SK-N-SH treated with all-trans-retinoic acid at 6 μM for 48 hours (cell line): ENCODE results near the gene SLC17A9.

Experiments used
- GLIS3 ChIP-seq: fragments of 250-450 bp; sonication (Bioruptor Pico); IDR thresholded peaks from 2 replicates; pipeline ENCODE4 v1.5.0; 2020; ENCODE audit warnings: mild to moderate bottlenecking, moderate library complexity
- RARB ChIP-seq: fragments of 250-450 bp; sonication (Bioruptor Pico); IDR thresholded peaks from 2 replicates; pipeline ENCODE4 v1.8.0; 2021; ENCODE audit warnings: mild to moderate bottlenecking, moderate library complexity
- SNAI2 ChIP-seq: fragments of 250-450 bp; sonication (Bioruptor Pico); IDR thresholded peaks from 2 replicates; pipeline ENCODE4 v1.5.0; 2020; ENCODE audit warnings: mild to moderate bottlenecking, moderate library complexity
- TCF4 ChIP-seq: fragments of 250-450 bp; sonication (Bioruptor Pico); IDR thresholded peaks from 2 replicates; pipeline ENCODE4 v1.8.0; 2021; ENCODE audit warnings: mild to moderate bottlenecking, moderate library complexity, borderline replicate concordance
- TOX ChIP-seq: fragments of 250-450 bp; sonication (Bioruptor Pico); IDR thresholded peaks from 2 replicates; pipeline ENCODE4 v1.8.0; 2021; ENCODE audit warnings: mild to moderate bottlenecking, moderate library complexity, borderline replicate concordance
- ZC3H10 ChIP-seq: fragments of 250-450 bp; sonication (Bioruptor Pico); IDR thresholded peaks from 2 replicates; pipeline ENCODE4 v1.5.1; 2021; ENCODE audit warnings: mild to moderate bottlenecking, moderate library complexity
- ZFP3 ChIP-seq: fragments of 250-450 bp; sonication (Bioruptor Pico); IDR thresholded peaks from 2 replicates; pipeline ENCODE4 v1.5.0; 2020; ENCODE audit warnings: mild to moderate bottlenecking, moderate library complexity
- ZFP30 ChIP-seq: fragments of 450-650 bp; formaldehyde crosslinking; IDR thresholded peaks from 2 replicates; pipeline ENCODE4 v1.5.0; 2022; ENCODE audit warnings: mild to moderate bottlenecking, moderate library complexity
- ZNF565 ChIP-seq: fragments of 450-650 bp; formaldehyde crosslinking; conservative IDR thresholded peaks from 2 replicates; pipeline ENCODE4 v1.5.0; 2020; ENCODE audit warnings: low read depth, mild to moderate bottlenecking, moderate library complexity
- ZNF70 ChIP-seq: fragments of 450-650 bp; formaldehyde crosslinking; IDR thresholded peaks from 2 replicates; pipeline ENCODE4 v1.5.0; 2020; ENCODE audit warnings: mild to moderate bottlenecking, moderate library complexity
- TF ChIP-seq, protein P1 (sequence below): fragments of 250-450 bp; sonication (Bioruptor Pico); IDR thresholded peaks from 2 replicates; pipeline ENCODE4 v1.5.1; 2020; ENCODE audit warnings: low read depth, mild to moderate bottlenecking, moderate library complexity
- TF ChIP-seq, protein P2 (sequence below): fragments of 250-450 bp; sonication (Bioruptor Pico); IDR thresholded peaks from 2 replicates; pipeline ENCODE4 v1.8.0; 2020; ENCODE audit warnings: mild to moderate bottlenecking, moderate library complexity, borderline replicate concordance

DNA sequence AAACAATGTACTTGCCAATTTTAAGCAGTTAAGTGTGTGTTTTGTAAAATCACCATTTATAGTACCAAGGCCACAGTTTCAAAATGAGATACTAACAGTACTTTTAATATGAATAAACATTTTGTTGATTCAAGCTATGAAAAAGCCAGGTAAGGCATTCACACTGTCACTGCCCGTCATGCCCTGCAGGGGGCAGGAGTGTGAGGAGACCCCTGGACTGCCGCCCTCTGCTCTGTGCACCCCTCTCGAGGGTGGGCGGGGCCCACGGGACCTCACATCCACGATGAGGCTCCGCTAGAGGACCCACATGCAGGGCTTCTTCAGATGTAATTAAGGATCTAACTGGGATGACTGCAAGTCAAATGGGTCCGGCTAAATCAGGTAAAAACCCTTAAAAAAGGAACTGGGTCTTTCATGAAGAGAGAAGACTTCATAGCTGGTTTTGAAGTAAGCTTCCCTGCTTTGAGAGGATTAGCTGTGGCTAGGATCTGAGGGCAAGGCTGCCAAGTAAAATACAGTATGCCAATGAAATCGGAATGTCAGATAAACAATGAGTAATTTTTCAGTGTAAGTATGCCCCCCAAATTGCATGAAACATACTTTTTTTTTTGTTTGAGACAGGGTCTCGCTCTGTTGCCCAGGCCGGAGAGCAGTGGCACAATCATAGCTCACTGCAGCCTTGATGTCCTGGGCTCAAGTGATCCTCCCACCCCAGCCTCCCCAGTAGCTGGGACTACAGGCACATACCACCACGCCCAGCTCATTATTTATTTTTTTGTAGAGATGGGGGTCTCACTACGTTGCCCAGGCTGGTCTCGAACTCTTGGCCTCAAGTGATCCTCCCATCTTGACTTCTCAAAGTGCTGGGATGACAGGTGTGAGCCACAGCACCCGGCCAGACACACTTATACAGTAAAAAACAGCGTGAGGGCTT, 44.9 kb upstream of the SLC17A9 start:
- TF ChIP-seq, protein P1, sequence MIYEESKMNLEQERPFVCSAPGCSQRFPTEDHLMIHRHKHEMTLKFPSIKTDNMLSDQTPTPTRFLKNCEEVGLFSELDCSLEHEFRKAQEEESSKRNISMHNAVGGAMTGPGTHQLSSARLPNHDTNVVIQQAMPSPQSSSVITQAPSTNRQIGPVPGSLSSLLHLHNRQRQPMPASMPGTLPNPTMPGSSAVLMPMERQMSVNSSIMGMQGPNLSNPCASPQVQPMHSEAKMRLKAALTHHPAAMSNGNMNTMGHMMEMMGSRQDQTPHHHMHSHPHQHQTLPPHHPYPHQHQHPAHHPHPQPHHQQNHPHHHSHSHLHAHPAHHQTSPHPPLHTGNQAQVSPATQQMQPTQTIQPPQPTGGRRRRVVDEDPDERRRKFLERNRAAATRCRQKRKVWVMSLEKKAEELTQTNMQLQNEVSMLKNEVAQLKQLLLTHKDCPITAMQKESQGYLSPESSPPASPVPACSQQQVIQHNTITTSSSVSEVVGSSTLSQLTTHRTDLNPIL (CRISPR knock-in tag): no peak
- TF ChIP-seq, protein P2, sequence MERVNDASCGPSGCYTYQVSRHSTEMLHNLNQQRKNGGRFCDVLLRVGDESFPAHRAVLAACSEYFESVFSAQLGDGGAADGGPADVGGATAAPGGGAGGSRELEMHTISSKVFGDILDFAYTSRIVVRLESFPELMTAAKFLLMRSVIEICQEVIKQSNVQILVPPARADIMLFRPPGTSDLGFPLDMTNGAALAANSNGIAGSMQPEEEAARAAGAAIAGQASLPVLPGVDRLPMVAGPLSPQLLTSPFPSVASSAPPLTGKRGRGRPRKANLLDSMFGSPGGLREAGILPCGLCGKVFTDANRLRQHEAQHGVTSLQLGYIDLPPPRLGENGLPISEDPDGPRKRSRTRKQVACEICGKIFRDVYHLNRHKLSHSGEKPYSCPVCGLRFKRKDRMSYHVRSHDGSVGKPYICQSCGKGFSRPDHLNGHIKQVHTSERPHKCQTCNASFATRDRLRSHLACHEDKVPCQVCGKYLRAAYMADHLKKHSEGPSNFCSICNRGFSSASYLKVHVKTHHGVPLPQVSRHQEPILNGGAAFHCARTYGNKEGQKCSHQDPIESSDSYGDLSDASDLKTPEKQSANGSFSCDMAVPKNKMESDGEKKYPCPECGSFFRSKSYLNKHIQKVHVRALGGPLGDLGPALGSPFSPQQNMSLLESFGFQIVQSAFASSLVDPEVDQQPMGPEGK (CRISPR knock-in tag): no peak
- TF ChIP-seq ZNF70 (CRISPR knock-in tag): no peak
- no peak for TF ChIP-seq ZNF565 (CRISPR knock-in tag)
- TF ChIP-seq ZFP3: no peak
- TF ChIP-seq TCF4 (CRISPR knock-in tag): no peak
- no peak for TF ChIP-seq ZC3H10 (CRISPR knock-in tag)
- no peak for TF ChIP-seq RARB (CRISPR knock-in tag)
- no peak for TF ChIP-seq GLIS3 (CRISPR knock-in tag)
- TF ChIP-seq ZFP30 (CRISPR knock-in tag): no peak
- no peak for TF ChIP-seq SNAI2 (CRISPR knock-in tag)
- TF ChIP-seq TOX (CRISPR knock-in tag): no peak
